GM18508 (cell line): Measurements from ENCODE around the gene TEX48.

Experiments used
- ATAC-seq: cut with Tn5 transposase; IDR thresholded peaks from one replicate; pipeline ENCODE4 v1.9.1; 2021; ENCODE audit warnings: moderate number of reproducible peaks; ENCODE audit not compliant: insufficient read depth, unreplicated experiment

The TEX48 gene

DNA sequence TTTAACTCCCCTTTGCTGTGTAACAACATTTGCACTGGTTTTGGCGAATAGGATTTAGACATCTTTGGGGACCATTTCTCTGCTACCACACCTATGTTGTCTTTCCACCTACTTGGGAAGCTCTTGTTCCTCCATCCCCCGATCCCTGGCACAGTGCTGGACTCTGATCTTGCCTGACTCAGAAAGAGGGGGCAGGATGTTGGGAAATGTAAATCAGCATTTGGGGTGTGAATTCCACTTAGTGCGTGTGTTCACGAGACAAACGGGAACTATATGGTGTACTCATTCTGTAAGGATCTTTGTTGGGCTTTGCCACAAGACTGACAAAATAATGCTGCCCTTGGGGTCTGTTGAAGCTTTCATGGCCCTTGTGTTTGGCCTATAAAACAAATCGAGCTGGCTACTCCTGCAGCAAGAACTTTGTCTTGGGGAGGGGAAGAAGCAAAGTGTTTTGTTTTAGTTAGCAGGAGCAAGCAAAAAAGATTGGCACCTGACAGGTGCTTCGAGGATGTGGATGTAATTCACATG, 52.4 kb downstream of the TEX48 start:
- no peak for ATAC-seq

DNA sequence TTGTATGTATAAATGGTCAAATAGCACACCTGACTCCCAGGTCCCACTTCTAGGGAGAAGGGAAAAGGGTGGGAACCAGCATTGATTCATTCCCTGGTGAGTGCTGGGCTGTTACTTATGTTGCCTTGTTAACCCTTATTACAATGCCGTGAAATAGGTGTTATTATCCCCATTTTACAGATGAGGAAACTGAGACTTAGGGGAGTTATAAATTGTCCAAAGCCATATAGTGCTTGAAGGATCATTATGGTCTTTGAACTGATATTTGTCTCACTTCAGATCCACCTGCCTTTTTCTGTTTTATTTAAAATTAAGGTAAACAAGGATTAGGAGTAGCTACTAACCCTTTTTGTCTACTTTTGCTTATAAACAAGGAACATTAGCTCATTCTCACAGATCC, 54.4 kb downstream of the TEX48 start:
- ATAC-seq: no peak

DNA sequence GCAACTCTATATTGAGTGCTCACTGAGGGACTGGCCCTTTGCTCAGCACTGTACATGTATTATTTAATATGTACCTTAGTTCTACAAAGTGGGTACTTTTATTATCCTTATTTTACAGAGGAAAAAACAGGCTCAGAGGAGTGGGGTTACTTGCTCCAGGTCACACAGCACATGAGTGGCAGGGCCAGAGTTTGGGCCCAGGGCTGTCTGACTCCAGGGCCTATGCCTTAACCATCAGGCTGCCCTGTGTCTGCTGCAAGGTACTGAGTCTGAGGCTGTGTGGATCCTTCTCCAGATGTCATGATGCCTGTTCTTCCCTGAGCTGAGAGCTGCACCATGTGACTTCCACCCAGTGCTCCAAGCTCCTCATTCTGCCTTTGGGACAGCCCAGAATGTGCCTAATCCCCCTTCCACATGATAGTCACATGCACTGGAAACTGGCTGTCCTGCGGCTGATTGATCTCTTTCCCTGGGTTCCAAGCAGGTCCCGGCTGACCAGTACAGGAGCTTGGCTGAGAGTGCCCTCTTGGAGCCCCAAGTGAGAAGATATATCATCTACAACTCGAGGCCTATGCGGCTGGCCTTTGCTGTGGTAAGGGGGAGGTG, 55.5 kb downstream of the TEX48 start:
- ATAC-seq: no peak

DNA sequence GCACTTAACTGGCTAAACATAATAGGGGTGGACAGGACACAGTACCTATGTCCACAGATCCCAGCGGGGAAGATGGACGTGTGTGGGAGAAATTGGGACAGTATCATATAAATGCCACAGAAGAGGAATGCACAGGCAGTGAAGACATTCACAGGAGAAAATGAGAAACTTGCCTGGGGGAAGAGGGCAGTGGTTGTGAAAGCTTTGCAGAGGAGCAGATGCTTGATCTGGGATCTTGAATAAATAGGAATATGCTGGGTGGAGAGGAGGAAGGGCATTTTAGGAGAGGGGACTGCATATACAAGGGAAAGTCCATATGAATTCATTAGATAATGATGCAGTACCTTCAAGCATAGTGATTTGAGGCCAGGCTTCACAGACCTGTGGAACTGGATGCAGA, 57.3 kb downstream of the TEX48 start:
- ATAC-seq: no peak

DNA sequence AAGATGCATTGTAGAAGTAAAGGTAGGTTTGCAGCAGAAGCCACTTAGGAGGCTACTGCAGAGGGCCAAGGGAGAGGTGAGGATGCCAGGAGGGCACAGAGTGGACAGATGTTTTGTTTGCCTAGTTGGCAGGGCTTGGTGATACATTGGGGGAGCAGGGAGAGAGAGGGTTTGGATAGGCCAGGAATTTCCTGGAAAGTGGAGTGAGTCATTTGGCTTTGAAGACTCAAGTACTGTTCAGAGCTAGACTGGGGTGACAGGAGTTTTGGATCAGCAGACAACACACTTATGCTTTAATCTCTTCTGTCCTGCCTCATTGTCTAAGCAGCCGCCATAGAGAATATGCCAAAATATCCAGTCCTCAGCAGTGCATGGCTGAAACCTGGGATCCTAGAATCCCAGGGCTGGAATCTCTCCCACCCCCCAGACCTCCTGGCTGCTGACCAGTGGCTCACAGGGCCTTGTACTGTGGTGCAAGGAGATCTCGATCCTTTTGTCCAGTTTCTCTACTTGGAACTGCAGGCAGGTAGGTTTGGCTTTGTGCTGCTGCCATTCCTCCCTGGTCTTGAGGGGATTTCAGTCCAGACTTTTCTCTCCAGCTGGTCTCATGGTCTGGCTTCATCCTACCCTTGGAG, 59.9 kb downstream of the TEX48 start:
- no peak for ATAC-seq

DNA sequence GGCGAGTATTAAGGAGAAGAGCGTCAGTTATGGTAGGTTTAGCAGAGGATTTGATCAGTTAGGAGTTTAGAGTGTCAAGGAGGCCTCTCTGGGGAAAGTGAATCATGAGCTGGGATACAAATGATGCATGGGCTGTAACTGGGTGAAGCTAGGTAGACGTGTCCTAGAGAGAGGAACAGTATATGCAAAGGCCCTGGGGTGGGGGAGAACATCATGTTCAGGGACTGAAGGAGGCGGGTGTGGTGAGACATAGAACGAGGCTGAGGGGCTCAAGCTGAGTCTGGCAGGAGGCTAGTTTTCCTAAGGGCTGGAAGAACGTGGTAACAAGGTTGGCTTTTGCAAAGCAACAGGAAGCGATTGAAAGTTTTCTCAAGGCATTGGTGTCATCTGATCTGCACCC, 60.4 kb downstream of the TEX48 start:
- no peak for ATAC-seq

DNA sequence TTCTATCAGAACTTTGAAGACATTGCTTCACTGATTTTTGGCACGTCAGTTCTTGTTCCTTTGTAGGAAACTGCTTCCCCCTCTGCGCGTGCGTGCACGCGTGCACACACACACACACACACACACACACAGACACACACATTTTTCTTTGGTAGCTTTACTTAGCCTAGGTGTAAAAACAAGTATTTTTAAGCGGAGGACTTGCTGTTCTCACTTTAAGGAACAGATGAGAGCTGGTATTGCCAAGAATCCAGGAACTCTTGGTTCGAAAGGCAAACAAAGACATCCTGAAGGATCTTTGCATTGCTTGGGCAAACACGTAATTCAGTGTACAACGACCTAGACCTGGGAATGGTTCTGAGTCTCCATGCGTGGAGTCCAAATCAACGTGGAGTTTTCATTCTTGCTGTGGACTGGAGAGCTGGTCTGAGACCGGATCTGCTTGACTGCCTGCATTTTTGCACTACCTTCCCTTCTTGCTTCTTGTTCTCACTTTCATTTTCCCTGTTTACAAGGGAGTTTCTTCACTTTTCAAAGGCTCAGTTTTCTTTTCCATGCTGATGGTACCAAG, 62.7 kb downstream of the TEX48 start:
- ATAC-seq: no peak

DNA sequence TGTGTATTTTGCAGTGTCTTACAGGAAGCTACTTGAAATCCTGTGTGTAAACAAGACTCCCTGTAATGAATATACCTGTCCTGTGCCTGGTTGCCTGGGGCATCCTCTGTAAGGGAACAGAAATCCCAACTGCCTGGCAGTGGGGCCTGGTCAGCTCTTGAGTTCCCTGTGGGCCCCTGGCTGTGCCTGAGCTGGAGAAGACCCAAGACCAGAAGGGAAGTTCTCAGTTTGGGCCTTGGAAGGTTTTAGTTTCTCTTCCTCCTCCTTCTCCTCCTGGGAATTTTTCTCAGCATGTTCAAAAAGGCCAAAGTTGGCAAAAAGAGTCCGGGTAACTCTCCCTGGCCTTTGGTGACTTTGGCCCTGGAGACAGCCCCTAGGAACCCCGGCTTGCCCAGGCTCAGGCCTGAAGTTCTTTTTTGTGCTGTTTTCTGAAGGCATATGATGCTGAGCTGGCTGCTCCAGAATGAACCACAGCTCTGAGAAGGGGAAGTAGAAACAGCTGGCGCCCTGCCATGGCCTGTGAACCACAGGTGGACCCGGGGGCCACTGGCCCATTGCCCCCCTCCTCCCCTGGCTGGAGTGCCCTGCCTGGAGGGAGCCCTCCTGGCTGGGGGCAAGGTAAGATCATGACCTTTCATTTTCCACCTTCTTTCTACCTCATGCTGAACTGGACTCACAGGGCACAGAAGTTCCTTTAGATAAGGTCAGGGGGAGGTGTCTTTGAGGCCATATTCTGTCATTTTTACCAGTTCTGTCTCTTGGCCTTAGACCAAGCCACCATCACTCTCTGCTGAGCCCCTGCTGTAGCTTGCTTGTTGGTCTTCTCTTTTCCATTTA, 65.1 kb downstream of the TEX48 start:
- peak; percentile 57 for ATAC-seq
